CD4-positive, alpha-beta T cell treated with Interleukin-17A for 1 hour (primary cell): ENCODE measurements around the gene P2RY12.

ENCODE experiments used
- DNase-seq: peaks from one replicate; pipeline ENCODE4 v3.0.0-alpha.2; 2020

P2RY12 gene

DNA sequence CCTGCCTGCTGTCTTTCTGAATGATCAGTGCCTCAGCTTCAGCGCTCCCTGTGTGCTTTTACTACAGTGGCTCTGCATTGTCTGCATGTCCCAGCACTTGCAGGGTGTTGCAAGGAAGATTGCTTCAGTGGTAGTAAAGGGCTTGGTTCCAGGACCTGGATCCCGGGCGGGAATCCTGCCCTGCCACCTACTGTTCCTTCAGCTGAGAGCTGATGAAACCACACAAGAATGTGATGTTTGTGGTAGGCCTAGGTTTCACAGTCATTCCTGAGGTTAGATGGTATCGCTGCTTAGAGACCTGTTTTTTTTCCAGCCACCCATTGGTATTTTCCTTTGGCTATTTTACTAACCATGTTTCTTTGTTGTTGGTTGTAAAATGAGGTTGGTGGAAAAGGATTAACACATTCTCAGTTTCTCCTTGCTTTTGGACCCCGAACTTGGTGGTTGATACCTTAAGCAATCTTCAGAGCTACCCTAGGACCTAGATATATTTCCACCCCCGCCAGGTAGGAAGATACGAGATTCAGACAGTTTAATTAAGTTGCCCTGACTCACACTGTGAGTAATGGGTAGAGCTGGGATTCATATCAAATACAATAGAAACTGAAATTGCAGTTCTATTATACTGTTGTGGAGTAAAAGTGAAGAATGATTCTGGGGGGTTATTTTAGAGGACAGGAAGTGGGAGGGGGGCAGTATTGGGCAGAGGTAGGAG lies 79.3 kb downstream of the P2RY12 start:
- no peak for DNase-seq

DNA sequence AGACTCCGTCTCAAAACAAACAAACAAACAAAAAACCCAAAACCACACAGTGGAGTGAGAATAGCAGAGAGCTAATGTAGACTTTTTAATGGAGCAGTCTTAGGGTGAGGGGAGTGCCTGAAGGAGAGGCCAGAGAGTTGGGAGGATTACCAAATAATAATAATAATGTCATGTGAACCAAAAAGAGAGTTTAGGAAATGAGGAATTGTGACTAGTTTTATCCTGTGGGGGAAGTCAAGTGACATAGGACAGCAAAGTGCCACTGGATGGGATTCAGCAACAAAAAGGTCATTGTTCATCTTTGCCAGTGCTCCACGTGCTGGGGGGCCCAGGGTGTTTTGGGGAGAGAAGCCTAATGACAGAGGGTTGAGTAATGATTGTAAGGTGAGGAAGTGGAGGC lies 80.8 kb downstream of the P2RY12 start:
- no peak for DNase-seq

DNA sequence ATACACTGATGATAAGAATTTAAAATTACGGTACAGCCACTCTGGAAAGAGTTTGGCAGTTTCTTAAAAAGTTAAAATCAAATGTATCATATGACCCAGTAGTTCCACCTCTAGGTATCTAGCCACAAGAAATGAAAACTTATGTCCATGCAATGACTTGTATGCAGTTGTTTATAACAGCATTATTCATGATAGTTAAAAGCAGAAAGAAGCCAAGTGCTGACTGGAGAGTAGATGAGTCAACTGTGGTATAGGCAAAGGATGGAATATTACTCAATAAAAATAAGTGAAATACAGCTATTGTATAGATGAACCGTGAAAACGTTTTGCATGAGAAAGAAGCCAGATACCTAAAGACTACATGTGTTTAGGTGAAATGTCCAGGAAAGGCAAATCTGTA lies 82.8 kb downstream of the P2RY12 start:
- DNase-seq = no peak

DNA sequence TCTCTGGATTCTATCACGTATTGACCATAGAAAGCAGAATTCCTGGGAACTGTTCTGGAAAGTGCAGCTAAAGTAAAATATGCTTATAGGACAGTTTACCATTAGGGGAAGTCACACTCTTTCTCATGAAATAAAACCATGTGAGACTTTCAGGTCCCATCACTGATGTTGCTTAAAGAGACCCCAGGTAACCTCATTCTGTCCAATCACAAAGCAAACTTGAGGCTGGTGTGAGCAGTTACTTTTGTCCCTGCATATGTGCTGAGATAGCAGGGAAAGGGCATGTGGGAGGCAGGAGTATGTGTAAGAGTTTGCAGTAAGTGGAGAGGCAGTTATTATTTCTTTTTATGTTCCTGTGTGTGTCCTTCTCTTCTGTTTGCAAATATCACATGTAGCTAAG lies 84.0 kb downstream of the P2RY12 start:
- no peak for DNase-seq

DNA sequence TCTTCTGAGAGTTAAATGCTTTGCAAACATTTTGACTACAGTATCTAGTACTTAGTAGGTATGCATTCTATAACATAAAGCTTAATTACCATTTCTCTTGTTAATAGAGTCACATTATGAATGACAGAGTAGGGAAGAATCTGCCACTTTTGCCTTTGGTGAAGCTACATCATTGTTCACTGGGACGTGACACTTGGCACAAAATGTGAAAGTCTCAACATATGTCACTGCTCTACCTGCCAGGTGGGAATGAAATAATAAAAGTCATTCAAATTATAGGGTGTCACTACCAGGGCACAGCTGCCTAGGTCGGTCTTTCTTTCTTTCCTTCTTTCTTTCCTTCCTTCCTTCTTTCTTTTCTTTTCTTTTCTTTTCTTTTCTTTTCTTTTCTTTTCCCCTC lies 85.5 kb downstream of the P2RY12 start:
- no peak for DNase-seq

- no peak for DNase-seq
These were observed 87.1 kb downstream of the P2RY12 start for GRCh38 chr3:151297429-151297828.

DNA sequence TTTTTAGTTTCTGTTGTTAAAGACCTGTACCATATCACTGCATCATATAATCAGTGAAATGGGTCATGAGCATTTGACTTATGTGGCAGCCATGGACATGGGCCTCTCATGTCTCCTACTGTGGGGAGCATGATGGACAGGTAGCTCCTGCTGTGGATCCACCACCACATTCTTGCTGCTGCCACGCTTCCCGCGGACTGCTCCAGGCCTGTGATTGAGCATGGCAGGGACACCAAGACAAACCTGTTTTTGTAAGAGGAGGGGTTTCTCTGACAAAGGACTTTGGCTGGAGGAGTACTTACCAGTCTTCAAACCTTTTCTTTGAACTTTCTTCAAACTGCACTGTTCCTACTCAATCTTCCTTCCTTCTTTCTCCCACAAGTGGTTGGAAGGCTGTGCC lies 88.3 kb downstream of the P2RY12 start:
- no peak for DNase-seq

- no peak for DNase-seq
These were observed 91.4 kb downstream of the P2RY12 start for GRCh38 chr3:151293127-151293526.

DNA sequence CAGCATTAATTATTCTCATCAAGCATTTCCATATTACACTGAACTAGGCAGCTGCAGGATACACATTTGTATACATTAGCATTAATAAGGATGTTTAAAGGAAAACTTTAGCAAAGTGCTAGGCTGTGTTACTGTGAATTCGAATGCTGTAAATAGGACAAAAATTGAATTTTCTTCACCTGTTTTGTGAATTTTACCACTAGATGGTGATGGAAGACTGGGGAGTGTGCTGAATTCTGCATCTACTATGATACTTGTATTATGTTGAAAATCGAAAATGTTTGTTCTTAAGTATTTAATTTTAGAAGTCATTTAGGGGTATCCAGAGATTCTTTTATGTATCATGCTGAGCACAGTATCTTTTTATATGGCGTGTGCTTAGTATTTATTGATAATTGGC lies 93.9 kb downstream of the P2RY12 start:
- no peak for DNase-seq

- no peak for DNase-seq
These were observed 95.1 kb downstream of the P2RY12 start for GRCh38 chr3:151289445-151289844.
